HCT116 (cell line): ENCODE measurements around the gene KCNQ4. TPM values are rescaled to one million over a fixed set of nuclear protein-coding genes. Genes with fewer than 3 reads are reported as not detected.

Experiments
- ATAC-seq: fragments of 200-7000 bp; cut with Tn5 transposase; 2 replicates; pipeline ENCODE4 v1.9.1; 2020; ENCODE audit warnings: mild to moderate bottlenecking, moderate library complexity
- BruUV-seq: library from RNA; stranded (reverse); fragments of 400-500 nt; replicated peaks from 2 replicates; lab custom pipeline; 2021; lab: Mats Ljungman, UMichigan
- CTCF ChIA-PET: fragments of 300-600 bp; sonication (Branson Sonifier 250); formaldehyde crosslinking; loops from one replicate; lab custom pipeline; 2021; ENCODE audit warnings: antibody characterized with exemption; lab: Charles Lee
- POLR2A ChIA-PET: fragments of 300-600, 350-600 bp; sonication (Branson Sonifier 250); formaldehyde crosslinking; loops from one replicate; lab custom pipeline; 2021; ENCODE audit warnings: antibody characterized with exemption; lab: Charles Lee
- RAD21 ChIA-PET, 2 experiments: fragments of 300-600 bp; sonication (Branson Sonifier 250); formaldehyde crosslinking; loops; one replicate each; lab custom pipeline; 2023; ENCODE audit warnings: low total read pairs in 2 of 2; ENCODE audit not compliant: uncharacterized antibody in 2 of 2, unreplicated experiment in 2 of 2, low non-redundant PET in 1 of 2; lab: Charles Lee
- DNase-seq: peaks from one replicate; pipeline ENCODE4 v3.0.0-alpha.2; 2010; ENCODE audit warnings: low read depth, low spot score
- H2AFZ ChIP-seq: fragments of 200-600 bp; shearing (Covaris generic), sonication (generic); 2 replicates; pipeline ENCODE4 v1.6.1; 2017; ENCODE audit warnings: low read depth, mixed run types, mixed read lengths, antibody characterized with exemption, low read length; ENCODE audit not compliant: poor library complexity, severe bottlenecking
- H3K27ac ChIP-seq: 2 replicates; pipeline ENCODE4 v1.5.1; 2012; ENCODE audit warnings: low read depth, low read length
- H3K27me3 ChIP-seq: fragments of 200-600 bp; sonication (generic); 2 replicates; pipeline ENCODE4 v1.6.1; 2016; ENCODE audit warnings: mixed run types, low read length, mixed read lengths; ENCODE audit not compliant: insufficient read depth
- H3K36me3 ChIP-seq, 2 experiments: fragments of 200-500 bp in 1 of 2; fragments of 200-600 bp in 1 of 2; sonication (Bioruptor generic) in 1 of 2; sonication (generic) in 1 of 2; 2 replicates each; pipeline versions ENCODE4 v1.5.1 to v1.6.1; 2014 to 2016; ENCODE audit warnings: low read length in 2 of 2, inconsistent platforms in 1 of 2, mixed read lengths in 1 of 2, mixed run types in 1 of 2; ENCODE audit not compliant: insufficient read depth in 2 of 2, control insufficient read depth in 1 of 2
- H3K4me1 ChIP-seq, 2 experiments: fragments of 200-600 bp in 1 of 2; sonication (generic) in 1 of 2; 2 replicates each; pipeline versions ENCODE4 v1.5.1 to v1.6.1; 2012 to 2017; ENCODE audit warnings: low read length in 2 of 2, inconsistent platforms in 1 of 2, mild to moderate bottlenecking in 1 of 2, mixed read lengths in 1 of 2, mixed run types in 1 of 2, moderate library complexity in 1 of 2; ENCODE audit not compliant: insufficient read depth in 2 of 2, control insufficient read depth in 1 of 2
- H3K4me2 ChIP-seq: fragments of 200-600 bp; sonication (generic); 2 replicates; pipeline ENCODE4 v1.6.1; 2017; ENCODE audit warnings: mixed run types, low read length, mixed read lengths
- H3K4me3 ChIP-seq, 2 experiments: fragments of 200-600 bp in 1 of 2; sonication (generic) in 1 of 2; replicated peaks in 1 of 2; 2 replicates each; pipeline ENCODE4 v1.5.1; 2011 to 2016; ENCODE audit warnings: low read length in 2 of 2, control low read depth in 1 of 2, low read depth in 1 of 2, mild to moderate bottlenecking in 1 of 2, mixed read lengths in 1 of 2, mixed run types in 1 of 2
- H3K79me2 ChIP-seq: fragments of 200-600 bp; sonication (generic); 2 replicates; pipeline ENCODE4 v1.6.1; 2017; ENCODE audit warnings: mild to moderate bottlenecking, mixed run types, low read length, moderate library complexity, mixed read lengths; ENCODE audit not compliant: insufficient read depth
- H3K9ac ChIP-seq: fragments of 200-600 bp; sonication (generic); 2 replicates; pipeline ENCODE4 v1.6.1; 2016; ENCODE audit warnings: low read length, mixed read lengths
- H3K9me2 ChIP-seq: fragments of 200-600 bp; sonication (generic), shearing (Covaris generic); 2 replicates; pipeline ENCODE4 v1.6.1; 2017; ENCODE audit warnings: mixed run types, mild to moderate bottlenecking, moderate library complexity; ENCODE audit not compliant: insufficient read depth
- H3K9me3 ChIP-seq, 2 experiments: fragments of 200-500 bp in 1 of 2; fragments of 200-600 bp in 1 of 2; sonication (Bioruptor generic) in 1 of 2; sonication (generic) in 1 of 2; 2 replicates each; pipeline ENCODE4 v1.6.1; 2014 to 2017; ENCODE audit warnings: low read length in 2 of 2, mixed read lengths in 2 of 2, inconsistent platforms in 1 of 2, low read depth in 1 of 2, mild to moderate bottlenecking in 1 of 2, mixed run types in 1 of 2, moderate library complexity in 1 of 2; ENCODE audit not compliant: control insufficient read depth in 1 of 2, insufficient read depth in 1 of 2
- H4K20me1 ChIP-seq: fragments of 200-600 bp; sonication (generic), shearing (Covaris generic); 2 replicates; pipeline ENCODE4 v1.6.1; 2017; ENCODE audit warnings: mixed run types, mild to moderate bottlenecking, moderate library complexity; ENCODE audit not compliant: insufficient read depth
- ATF3 ChIP-seq: IDR thresholded peaks from 2 replicates; pipeline ENCODE4 v1.6.1; 2012
- CBX3 ChIP-seq: IDR thresholded peaks from 2 replicates; pipeline ENCODE4 v1.6.1; 2012; ENCODE audit warnings: low read depth
- CTCF ChIP-seq, 3 experiments: fragments of 200-600 bp in 1 of 3; sonication (generic) in 1 of 3; IDR thresholded peaks in 2 of 3; conservative IDR thresholded peaks in 1 of 3; 2 replicates each; pipeline ENCODE4 v1.5.1; 2012 to 2017; ENCODE audit warnings: low read depth in 2 of 3, low read length in 2 of 3, antibody characterized with exemption in 1 of 3, borderline replicate concordance in 1 of 3, control low read depth in 1 of 3, mild to moderate bottlenecking in 1 of 3, mixed read lengths in 1 of 3, mixed run types in 1 of 3, moderate library complexity in 1 of 3; ENCODE audit not compliant: insufficient read depth in 1 of 3
- EGR1 ChIP-seq: IDR thresholded peaks from 2 replicates; pipeline ENCODE4 v1.6.1; 2012; ENCODE audit warnings: low read depth
- ELF1 ChIP-seq: IDR thresholded peaks from 2 replicates; pipeline ENCODE4 v1.6.1; 2012; ENCODE audit warnings: low read depth, borderline replicate concordance
- FOSL1 ChIP-seq: IDR thresholded peaks from 2 replicates; pipeline ENCODE4 v1.6.1; 2012; ENCODE audit warnings: low read depth
- JUND ChIP-seq: IDR thresholded peaks from 2 replicates; pipeline ENCODE4 v1.6.1; 2012
- POLR2A ChIP-seq: IDR thresholded peaks from 2 replicates; pipeline ENCODE4 v1.7.0; 2011; ENCODE audit warnings: borderline replicate concordance; ENCODE audit not compliant: insufficient read depth, insufficient read length; ENCODE audit errors: extremely low read depth
- POLR2AphosphoS5 ChIP-seq: IDR thresholded peaks from 2 replicates; pipeline ENCODE4 v1.6.1; 2011; ENCODE audit warnings: mild to moderate bottlenecking, low read depth, low read length, moderate library complexity
- RAD21 ChIP-seq: IDR thresholded peaks from 2 replicates; pipeline ENCODE4 v1.6.1; 2012; ENCODE audit warnings: low read depth, mild to moderate bottlenecking
- REST ChIP-seq: IDR thresholded peaks from 2 replicates; pipeline ENCODE4 v1.6.1; 2012; ENCODE audit warnings: low read depth
- SIN3A ChIP-seq: IDR thresholded peaks from 2 replicates; pipeline ENCODE4 v1.6.1; 2012; ENCODE audit warnings: low read depth
- SP1 ChIP-seq: IDR thresholded peaks from 2 replicates; pipeline ENCODE4 v1.6.1; 2012; ENCODE audit warnings: low read depth
- SRF ChIP-seq: IDR thresholded peaks from 2 replicates; pipeline ENCODE4 v1.6.1; 2012; ENCODE audit warnings: low read depth
- TCF7L2 ChIP-seq: IDR thresholded peaks from 2 replicates; pipeline ENCODE4 v1.7.0; 2011; ENCODE audit warnings: borderline replicate concordance, inconsistent platforms; ENCODE audit not compliant: insufficient read depth, insufficient read length; ENCODE audit errors: extremely low read depth
- ZBTB33 ChIP-seq: IDR thresholded peaks from 2 replicates; pipeline ENCODE4 v1.6.1; 2011; ENCODE audit warnings: mild to moderate bottlenecking, low read length, moderate library complexity; ENCODE audit not compliant: insufficient replicate concordance; ENCODE audit errors: extremely low read depth
- ZFX ChIP-seq: fragments of 450-650 bp; IDR thresholded peaks from 2 replicates; pipeline ENCODE4 v1.6.1; 2017
- intact Hi-C: fragments of 100-400 bp; cut with micrococcal nuclease; formaldehyde crosslinking; loops from 2 replicates; pipeline ENCODE4 v1.10.0; 2022
- total RNA-seq: library from RNA; stranded (reverse); gene quantifications from one replicate; pipeline ENCODE4 v1.2.1, GENCODE V29; 2021; ENCODE audit not compliant: unreplicated experiment

Gene KCNQ4
- total RNA-seq, 1 experiment from 2014 or later, result 4.1 TPM

GRCh38 chr1:40858856-40859416 is 75.3 kb downstream of the KCNQ4 start:
- intact Hi-C loops, result no loop called here
- ATAC-seq, result no peak
- Histone ChIP-seq H3K79me2 (no peaks in the 10 kb centered on the region), H3K9ac (no peak overlapping the region), H3K4me1 (peaks cover 9 to 15% of the 10 kb centered on the region in 2 experiments; a peak in 3 of 4 replicates), H4K20me1 (no peaks in the 10 kb centered on the region), H3K27ac (no peak overlapping the region), H2AFZ (no peak overlapping the region), H3K4me3 (no peak overlapping the region), H3K27me3 (no peaks in the 10 kb centered on the region), H3K36me3 (no peaks in the 10 kb centered on the region), H3K4me2 (no peak overlapping the region), H3K9me3 (no peaks in the 10 kb centered on the region), H3K9me2 (no peaks in the 10 kb centered on the region)
- BruUV-seq, result no TSS peak
- no peak for TF ChIP-seq ZFX
- no peak for TF ChIP-seq POLR2AphosphoS5
- TF ChIP-seq CBX3, result no peak
- no peak for TF ChIP-seq ELF1
- no peak for TF ChIP-seq SP1
- TF ChIP-seq SRF, result no peak
- TF ChIP-seq JUND, result no peak
- no peak for TF ChIP-seq TCF7L2
- TF ChIP-seq POLR2A, result no peak
- TF ChIP-seq FOSL1, result no peak
- no peak for TF ChIP-seq ZBTB33
- no peak for TF ChIP-seq ATF3
- TF ChIP-seq SIN3A, result no peak
- no peak for TF ChIP-seq EGR1
- TF ChIP-seq CTCF (IDR thresholded peaks at IDR 0.05 in 2 of 3, conservative IDR thresholded peaks at IDR 0.05 in 1 of 3; ENCODE audit: borderline replicate concordance in 1 of 3, insufficient read depth in 1 of 3, low read depth in 2 of 3, low read length in 2 of 3), result no peak
- TF ChIP-seq RAD21, result no peak
- no peak for TF ChIP-seq REST
- ChIA-PET RAD21 (no interaction called here), CTCF (interaction anchor here (1.4 kb wide), 1 partner anchor 9 kb away, joined by 4 read pairs; no protein-coding TSS in a partner anchor), POLR2A (interaction anchor here (1.3 kb wide), 1 partner anchor 9 kb away, joined by 5 read pairs; no protein-coding TSS in a partner anchor)
- DNase-seq, result no peak
